Loucy (cell line): ENCODE data around the gene TINAG.

Experiments
- EZH2phosphoT487 ChIP-seq: fragments of 200-600 bp; IDR thresholded peaks from 2 replicates; pipeline ENCODE4 v1.6.1; 2018; ENCODE audit warnings: antibody characterized with exemption, mild to moderate bottlenecking, moderate library complexity, borderline replicate concordance
- TF ChIP-seq, protein P1 (sequence below): fragments of 200-600 bp; sonication (generic); conservative IDR thresholded peaks from 2 replicates; pipeline ENCODE4 v1.5.1; 2014; ENCODE audit warnings: mild to moderate bottlenecking, antibody characterized with exemption, low read length

DNA sequence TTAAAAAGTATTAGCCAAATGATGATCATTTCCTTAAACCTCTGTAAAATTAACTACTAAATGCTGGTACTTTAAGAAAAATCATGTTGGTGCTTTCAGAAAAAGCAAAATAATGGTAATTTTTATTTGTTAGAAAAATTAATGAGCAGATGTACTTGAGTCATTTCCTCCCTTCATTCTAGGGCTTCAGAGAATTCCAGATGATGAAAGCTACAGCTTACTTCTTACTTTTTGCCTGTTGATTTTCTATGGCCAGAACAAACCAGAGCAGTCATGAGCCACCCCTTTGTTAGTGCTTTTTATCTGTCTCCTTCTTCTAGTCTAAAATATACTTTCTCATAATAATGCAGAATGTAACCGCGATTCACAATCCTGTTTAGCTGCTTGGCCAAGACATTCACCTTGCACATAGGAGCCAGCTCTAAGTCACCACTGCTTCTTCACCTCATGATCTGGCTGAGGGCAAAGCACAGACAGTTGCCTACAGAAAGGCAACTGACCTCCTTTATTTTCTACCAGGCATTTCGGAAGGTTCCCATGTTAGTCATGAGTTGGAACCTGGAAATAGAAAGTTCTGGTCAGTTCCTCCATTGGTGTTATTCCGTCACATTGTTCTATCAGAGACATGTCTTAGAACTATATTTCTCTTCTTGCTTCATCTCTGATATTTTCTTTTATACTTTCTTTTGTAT lies 43.5 kb upstream of the TINAG start:
- TF ChIP-seq, protein P1, sequence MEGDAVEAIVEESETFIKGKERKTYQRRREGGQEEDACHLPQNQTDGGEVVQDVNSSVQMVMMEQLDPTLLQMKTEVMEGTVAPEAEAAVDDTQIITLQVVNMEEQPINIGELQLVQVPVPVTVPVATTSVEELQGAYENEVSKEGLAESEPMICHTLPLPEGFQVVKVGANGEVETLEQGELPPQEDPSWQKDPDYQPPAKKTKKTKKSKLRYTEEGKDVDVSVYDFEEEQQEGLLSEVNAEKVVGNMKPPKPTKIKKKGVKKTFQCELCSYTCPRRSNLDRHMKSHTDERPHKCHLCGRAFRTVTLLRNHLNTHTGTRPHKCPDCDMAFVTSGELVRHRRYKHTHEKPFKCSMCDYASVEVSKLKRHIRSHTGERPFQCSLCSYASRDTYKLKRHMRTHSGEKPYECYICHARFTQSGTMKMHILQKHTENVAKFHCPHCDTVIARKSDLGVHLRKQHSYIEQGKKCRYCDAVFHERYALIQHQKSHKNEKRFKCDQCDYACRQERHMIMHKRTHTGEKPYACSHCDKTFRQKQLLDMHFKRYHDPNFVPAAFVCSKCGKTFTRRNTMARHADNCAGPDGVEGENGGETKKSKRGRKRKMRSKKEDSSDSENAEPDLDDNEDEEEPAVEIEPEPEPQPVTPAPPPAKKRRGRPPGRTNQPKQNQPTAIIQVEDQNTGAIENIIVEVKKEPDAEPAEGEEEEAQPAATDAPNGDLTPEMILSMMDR: no peak
- TF ChIP-seq EZH2phosphoT487: no peak
